ENCODE results near the gene PSMC5.
"Not testable (repeated sequence)": the region's sequence is repeated elsewhere in the genome, so short reads cannot be mapped to it uniquely, and the experiment has no call there.

The PSMC5 gene

GRCh38 chr17:63870292-63870665 is 43.0 kb downstream of the PSMC5 start:
- FAIRE-seq; DNase-seq (ENCODE audit: low spot score): not testable (repeated sequence)

- DNase-seq (ENCODE audit: low spot score); FAIRE-seq: not testable (repeated sequence)
Measured at GRCh38 chr17:63871646-63872365, 44.6 kb downstream of the PSMC5 start.

GRCh38 chr17:63873577-63873976 is 46.3 kb downstream of the PSMC5 start, which contains the start of gene CSH2:
Gene CSH2 (minus strand): TSS chr17:63873677. CDS start chr17:63873614, 63 bp downstream.
- not testable (repeated sequence) for FAIRE-seq

GRCh38 chr17:63874061-63874626 is 46.9 kb downstream of the PSMC5 start:
- FAIRE-seq; DNase-seq (ENCODE audit: low spot score): not testable (repeated sequence)

More at GRCh38 chr17:63873577-63873976, 46.3 kb downstream of the PSMC5 start, which contains the start of gene CSH2:
- DNase-seq (ENCODE audit: low spot score): not testable (repeated sequence)

- DNase-seq (ENCODE audit: low spot score); FAIRE-seq: not testable (repeated sequence)
Measured at GRCh38 chr17:63874693-63875092, 47.5 kb downstream of the PSMC5 start.

- DNase-seq (ENCODE audit: low spot score); FAIRE-seq: not testable (repeated sequence)
Measured at GRCh38 chr17:63878413-63878812, 51.2 kb downstream of the PSMC5 start.

- no peak for FAIRE-seq
- DNase-seq (ENCODE audit: low spot score): no peak
Measured at GRCh38 chr17:63880706-63881105, 53.5 kb downstream of the PSMC5 start.

- DNase-seq (ENCODE audit: low spot score); FAIRE-seq: not testable (repeated sequence)
Measured at GRCh38 chr17:63881337-63881736, 54.1 kb downstream of the PSMC5 start.
